C4-2B (cell line): ENCODE measurements around the gene ZNF592.

Experiments
- H3K27ac ChIP-seq: fragments of 450-650 bp; 2 replicates; pipeline ENCODE4 v1.5.1; 2017
- ZFX ChIP-seq: fragments of 450-650 bp; IDR thresholded peaks from 2 replicates; pipeline ENCODE4 v1.6.1; 2017
- TF ChIP-seq, protein P1 (sequence below): fragments of 450-650 bp; conservative IDR thresholded peaks from 2 replicates; pipeline ENCODE4 v1.5.1; 2017; ENCODE audit warnings: mild to moderate bottlenecking

The ZNF592 gene

DNA sequence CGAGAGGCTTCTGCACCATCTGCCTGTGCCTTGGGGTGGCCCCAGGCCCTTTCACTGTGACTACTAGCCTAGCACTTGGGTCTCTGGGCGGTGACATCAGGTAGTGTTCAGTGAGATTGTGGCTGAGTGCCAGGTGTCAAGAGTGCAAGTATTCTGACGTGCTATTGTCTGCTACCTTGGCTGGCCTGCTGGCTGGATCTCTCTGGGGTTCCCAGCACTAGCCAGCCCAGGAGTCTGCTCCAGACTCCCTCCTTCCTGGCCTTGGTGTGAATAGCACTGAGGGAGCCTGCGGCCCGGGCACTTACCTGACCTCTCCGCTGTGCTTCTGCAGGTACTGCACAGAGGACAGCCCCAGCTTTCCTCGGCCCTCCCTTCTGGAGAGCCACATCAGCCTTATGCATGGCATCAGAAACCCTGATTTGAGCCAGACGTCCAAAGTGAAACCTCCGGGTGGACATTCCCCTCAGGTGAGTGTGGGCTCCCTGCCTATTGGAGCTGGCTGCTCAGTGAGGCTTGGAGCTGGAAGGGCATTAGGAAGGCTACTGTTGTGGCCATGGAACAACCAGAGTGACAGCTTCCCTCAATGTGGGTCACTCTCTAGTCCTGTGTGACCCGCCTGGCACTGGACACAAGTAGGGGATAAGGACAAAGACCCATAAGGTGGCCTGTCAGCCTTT is 51.3 kb downstream of the ZNF592 start:
- H3K27ac ChIP-seq: no peak overlapping the region
- TF ChIP-seq, protein P1, sequence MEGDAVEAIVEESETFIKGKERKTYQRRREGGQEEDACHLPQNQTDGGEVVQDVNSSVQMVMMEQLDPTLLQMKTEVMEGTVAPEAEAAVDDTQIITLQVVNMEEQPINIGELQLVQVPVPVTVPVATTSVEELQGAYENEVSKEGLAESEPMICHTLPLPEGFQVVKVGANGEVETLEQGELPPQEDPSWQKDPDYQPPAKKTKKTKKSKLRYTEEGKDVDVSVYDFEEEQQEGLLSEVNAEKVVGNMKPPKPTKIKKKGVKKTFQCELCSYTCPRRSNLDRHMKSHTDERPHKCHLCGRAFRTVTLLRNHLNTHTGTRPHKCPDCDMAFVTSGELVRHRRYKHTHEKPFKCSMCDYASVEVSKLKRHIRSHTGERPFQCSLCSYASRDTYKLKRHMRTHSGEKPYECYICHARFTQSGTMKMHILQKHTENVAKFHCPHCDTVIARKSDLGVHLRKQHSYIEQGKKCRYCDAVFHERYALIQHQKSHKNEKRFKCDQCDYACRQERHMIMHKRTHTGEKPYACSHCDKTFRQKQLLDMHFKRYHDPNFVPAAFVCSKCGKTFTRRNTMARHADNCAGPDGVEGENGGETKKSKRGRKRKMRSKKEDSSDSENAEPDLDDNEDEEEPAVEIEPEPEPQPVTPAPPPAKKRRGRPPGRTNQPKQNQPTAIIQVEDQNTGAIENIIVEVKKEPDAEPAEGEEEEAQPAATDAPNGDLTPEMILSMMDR: no peak
- TF ChIP-seq ZFX: no peak

DNA sequence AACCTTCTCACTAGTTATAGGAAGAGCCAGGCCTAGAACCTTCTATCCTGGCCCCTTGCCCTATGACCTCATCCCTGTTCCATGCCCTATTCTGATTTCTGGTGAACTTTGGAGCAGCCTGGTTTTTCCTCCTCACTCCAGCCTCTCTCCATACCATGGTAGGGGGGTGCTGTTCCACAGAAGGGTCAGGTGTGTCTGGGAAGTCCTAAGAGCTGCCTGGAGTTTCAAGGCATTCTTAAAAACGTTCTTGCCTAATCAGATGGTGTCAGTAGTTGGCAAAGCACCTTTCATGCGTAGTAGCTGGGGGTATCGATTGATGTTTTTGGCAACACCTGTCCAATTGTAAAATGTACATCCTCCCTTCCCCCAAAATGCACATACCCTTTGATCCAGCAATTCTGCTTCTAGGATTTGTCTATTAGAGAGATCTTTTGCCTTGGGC is 52.0 kb downstream of the ZNF592 start:
- H3K27ac ChIP-seq: no peak overlapping the region
- TF ChIP-seq, protein P1: no peak
- TF ChIP-seq ZFX: no peak

DNA sequence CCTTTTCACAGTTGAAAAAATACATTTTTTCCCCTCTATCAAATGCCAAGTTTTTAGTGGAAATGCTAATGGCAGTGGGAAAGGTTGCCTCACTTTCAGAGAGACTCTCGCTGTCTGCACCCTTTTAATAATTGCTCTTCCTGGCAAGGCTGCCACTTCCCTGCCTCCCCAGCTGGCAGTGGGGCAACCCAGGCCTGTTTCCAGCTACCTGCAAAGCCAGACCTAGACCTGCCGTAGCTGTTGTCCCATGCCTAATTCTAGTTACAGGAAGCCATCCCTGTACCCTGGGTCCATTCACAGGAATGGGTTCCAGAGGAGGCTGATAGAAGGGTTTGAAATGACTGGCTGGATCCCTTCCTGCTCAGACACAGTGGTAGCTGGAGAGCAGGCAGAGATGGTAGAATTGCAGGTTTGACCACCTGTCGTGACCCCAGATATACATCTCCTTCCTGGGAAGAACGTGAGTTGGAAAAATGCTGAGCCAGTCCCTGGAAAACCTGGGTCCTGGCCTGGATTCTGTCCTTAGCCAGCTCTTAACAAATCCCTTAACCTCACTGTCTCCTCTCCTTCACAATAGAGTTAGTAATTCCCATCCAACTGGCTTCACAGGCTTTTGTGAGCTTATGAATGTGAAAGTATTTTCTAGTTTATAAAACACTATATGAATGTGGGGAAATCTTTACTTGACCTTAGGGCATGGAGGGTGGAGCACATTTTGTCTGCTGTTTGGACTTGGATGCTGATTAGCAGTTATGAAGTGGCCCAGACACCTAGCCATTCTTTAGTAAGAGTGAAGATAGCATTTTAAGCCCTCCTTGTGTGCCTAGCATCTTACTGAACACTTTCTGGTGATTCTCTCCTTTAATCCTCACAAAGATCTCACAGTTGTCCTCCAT is 55.9 kb downstream of the ZNF592 start:
- TF ChIP-seq ZFX: no peak
- TF ChIP-seq, protein P1: no peak
- peak overlapping the region; percentile 60 for H3K27ac ChIP-seq

DNA sequence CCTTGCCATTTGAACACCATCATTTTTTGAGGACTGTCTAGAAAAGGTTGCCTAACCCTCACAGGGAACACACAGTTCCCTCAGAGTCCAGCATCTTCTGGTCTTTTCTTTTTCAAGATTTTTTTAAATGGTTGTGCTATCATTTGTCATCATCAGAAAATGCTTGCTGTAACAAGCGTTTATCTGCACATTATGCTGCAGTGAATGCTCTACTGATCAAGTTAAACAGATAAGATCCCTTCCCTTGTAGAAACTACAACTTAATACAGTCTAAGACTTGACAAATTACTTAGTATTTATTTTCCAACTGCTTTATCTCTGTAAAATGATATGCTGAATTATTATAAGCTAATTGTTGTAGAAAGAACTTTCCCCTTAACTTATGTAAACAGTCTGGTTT is 56.8 kb downstream of the ZNF592 start:
- peak overlapping the region; percentile 60 for H3K27ac ChIP-seq
- no peak for TF ChIP-seq ZFX
- TF ChIP-seq, protein P1: no peak

DNA sequence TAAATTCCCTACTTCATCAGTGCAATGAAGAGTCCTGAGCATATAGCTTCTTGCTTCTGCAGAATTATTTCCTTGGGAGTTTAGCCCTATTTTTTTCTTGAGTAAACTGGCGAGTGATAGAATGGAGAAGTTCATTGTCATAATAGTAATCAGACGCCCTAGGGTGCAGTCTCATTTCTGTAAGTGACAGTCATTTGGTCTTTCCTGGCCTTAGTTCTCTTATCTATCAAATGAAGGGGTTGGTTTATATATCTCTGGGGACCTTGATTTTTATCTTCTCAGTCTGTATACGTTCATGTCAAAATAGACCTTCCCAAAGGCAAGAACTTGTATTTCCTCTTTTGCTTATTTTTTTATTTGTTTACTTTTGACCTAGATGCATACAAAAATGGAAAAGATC is 58.8 kb downstream of the ZNF592 start:
- TF ChIP-seq ZFX: no peak
- TF ChIP-seq, protein P1: no peak
- H3K27ac ChIP-seq: peak overlapping the region; percentile 11; the same call in 1 of the 2 replicates

DNA sequence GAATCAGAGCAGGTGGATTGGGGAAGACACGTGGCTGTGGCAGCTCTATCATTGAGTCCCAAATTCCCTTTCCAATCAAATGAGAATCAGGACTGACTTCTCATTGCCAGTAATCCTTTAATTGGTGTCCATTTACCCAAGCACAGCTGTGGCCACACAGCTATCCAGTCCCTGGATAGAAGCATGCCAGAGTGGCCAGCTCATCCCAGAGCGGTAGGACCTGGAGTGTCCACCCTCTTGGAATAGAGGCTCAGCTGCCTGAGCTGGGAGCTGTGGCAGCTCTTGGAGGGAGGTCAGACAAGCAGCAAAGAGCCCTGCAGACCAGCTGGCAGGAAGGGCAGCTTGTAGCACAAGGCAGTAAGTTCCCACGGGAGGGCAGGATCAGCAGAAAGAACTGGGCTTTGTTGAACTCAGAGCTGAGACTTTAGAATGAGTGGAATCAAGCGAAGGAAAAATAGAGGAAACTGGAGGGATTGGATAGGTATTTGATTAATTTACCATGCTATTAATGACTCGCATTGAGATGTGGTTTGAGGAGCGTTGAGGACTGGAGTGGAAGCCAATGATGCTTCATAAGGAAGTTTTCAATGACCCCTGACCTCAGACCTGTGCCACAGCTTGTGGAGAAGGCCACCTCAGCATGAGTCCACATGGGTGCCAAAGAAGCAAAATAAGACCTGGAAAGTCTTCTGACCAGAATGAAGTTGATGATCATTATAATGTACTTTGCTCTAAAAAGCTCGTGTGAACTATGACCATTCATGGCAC is 61.9 kb downstream of the ZNF592 start:
- TF ChIP-seq ZFX: no peak
- TF ChIP-seq, protein P1: no peak
- H3K27ac ChIP-seq: no peak overlapping the region
